GM12801 (cell line): ENCODE measurements around the gene EPHA2.

Experiments used
- TF ChIP-seq, protein P1 (sequence below): IDR thresholded peaks from one replicate; pipeline ENCODE4 v1.5.1; 2011; ENCODE audit warnings: control low read depth; ENCODE audit not compliant: insufficient read length; ENCODE audit errors: extremely low read depth

The EPHA2 gene

DNA sequence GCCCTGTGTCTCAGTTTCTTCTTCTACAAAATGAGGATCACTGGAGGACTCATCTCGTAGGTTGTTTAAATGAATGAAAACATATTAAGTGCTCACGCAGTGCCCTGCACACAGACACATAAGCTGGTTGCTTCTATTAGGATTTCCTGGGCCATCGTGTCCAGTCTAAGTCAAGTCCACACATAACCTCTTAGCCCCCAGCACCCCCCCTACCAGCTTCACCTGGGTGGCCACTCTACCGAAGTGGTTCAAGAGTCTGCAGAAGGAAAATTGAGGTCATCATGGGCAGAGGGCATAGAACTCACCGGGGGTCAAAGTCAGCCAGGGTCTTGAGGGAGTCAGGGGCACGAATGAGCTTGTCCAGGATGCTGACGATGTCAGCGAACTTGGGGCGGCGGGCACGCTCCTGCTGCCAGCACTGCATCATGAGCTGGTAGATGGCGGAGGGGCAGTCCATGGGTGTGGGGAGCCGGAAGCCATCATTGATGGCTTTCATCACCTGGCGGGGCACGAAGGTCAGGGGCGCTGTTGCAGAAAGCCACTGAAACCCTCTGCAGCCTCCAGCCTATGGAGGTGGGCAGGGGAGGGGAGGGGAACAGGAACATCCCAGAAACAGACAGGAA is 25.8 kb downstream of the EPHA2 start:
- TF ChIP-seq, protein P1, sequence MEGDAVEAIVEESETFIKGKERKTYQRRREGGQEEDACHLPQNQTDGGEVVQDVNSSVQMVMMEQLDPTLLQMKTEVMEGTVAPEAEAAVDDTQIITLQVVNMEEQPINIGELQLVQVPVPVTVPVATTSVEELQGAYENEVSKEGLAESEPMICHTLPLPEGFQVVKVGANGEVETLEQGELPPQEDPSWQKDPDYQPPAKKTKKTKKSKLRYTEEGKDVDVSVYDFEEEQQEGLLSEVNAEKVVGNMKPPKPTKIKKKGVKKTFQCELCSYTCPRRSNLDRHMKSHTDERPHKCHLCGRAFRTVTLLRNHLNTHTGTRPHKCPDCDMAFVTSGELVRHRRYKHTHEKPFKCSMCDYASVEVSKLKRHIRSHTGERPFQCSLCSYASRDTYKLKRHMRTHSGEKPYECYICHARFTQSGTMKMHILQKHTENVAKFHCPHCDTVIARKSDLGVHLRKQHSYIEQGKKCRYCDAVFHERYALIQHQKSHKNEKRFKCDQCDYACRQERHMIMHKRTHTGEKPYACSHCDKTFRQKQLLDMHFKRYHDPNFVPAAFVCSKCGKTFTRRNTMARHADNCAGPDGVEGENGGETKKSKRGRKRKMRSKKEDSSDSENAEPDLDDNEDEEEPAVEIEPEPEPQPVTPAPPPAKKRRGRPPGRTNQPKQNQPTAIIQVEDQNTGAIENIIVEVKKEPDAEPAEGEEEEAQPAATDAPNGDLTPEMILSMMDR, result no peak

DNA sequence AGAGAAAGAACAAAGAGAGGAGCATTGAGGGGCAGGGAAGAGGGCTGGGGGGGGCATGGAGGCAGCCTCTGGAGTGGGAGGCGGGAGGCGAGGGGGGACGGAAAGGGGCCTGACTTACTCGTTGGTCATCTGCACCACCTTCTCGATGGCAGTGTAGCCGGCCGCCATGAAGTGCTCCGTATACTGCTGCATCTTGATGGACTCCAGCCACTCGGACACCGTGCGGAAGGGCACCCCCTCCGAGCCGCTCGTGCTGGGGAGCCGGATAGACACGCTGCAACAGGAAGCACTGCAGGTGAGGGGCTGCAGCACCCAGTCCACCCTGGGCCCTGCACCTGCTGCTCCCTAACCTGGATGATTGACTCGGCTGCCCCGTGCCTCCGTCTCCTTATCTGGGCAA is 26.6 kb downstream of the EPHA2 start:
- TF ChIP-seq, protein P1, result no peak

DNA sequence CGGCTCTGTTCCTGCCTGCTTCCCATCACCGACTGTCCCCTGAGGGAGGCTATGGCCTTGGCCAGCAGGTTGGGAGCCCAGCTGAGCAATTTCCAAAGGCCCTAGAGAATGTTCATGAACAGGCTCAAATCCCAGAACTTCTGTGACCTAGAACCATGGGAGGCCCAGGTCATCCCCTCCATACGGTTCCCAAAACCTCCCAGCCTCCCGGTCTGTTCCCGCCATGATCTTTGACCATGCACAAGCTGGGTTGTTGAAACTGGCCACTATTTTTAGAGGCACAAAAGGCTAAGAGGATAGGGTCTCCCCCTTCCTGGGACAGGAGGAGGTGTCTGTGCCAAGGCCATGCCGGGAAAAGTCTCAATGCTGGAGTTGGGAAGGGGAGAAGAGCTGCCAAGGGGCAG is 27.5 kb downstream of the EPHA2 start:
- TF ChIP-seq, protein P1, result no peak

DNA sequence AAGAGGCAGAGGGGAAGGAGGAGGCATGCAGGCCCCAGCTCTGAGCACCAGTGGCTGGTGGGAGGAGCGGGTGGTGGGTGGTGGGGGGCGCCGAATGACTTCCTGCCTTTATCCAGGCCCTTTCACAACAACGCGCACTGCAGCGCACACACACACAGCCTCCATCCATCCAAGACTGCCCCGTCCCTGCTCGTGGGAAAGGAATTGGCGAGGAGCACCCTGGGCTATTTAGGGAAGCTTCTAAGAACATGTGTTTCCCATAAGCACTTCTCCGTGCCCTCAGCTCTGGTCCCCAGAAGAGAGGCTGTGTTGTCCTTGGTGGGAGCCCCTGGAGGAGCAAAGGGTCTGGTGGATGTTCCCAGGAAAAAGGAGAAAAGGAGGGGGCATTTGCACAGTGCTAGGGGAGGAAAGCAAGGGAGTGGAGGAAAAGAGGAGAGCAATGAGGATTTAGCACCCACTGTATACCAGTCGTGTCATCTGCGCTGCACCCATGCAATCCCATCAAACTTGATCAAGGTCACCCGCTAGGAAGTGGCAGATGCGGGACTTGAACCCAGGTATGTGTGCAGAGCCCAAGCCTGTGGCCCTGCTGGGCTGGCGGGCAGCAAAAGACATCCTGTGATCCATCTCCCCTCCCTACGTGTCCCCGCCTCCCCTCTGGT is 28.1 kb downstream of the EPHA2 start:
- TF ChIP-seq, protein P1, result no peak

DNA sequence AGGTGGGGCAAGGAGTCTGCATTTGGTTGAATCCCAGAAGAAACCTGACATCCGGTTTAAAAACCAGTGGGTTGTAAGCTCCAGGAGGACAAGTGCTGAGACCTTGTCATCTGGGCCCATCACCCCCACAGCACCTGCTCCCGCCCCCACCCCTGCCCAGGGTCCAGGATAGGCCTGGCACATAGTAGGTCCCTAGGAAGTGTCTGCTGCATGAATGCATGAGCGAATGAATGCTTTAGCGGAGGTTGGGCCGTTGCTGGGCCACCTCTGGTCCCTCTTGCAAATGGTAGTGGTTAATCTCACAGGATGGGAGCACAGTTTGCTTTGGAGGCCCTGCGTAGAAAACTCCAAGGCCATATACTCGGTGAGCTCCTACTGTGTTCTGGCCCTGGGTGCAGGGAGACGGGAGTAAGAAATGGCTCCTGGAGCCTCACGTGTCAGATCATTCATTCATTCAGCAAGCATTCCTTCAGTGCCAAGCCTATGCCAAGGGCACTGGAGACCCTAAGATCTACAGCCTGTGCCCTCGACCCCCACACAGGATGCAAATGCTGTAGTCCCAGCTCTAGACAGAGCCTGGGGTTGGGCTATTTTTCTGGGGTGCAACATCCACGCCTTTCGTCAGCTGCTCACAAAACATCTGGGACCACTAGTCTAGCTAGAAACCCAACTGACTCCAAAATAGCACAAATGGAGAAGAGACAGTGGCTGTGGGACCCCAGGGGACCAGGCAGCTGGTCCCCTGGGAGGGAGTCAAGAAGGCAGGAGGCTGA is 28.9 kb downstream of the EPHA2 start:
- TF ChIP-seq, protein P1, result no peak

DNA sequence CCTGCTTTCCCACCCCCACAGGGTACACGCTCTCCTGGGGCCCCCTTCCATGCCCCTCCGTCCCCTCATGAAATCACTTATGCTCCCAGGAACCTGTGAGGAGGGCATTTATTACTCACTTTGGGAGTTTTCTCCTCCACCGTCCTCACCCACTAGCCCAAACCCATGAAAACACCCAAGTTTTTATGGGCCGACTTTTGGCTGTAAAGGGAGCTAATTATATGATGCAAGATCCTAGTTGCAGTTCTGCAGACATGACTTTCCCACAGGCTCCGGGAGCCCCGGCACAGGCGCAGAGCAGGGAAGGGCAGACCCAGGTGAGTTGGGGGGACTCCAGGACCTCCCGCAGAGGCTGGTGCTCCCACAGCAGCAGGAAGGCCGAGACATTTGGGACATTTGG is 29.7 kb downstream of the EPHA2 start:
- TF ChIP-seq, protein P1, result no peak

DNA sequence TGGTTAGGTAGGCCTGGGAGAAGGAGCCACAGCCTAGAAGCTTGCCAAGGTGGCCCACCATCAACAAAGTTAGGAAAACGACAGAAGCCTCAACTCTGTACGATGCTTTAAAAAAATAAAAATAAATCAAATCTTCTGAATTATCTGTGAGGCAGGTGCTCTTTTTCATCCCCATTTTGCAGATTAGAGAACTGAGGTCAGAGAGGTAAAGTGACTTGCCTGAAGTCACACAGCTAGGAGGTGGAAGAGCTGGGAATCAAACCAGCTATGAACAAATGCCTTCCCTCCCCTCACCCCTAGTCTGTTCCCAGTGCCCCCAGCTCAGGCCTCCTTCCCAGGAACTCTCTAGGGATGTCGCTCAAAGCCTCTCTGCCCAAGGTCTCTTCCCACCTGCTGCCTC is 30.4 kb downstream of the EPHA2 start:
- TF ChIP-seq, protein P1, result no peak
